GM18951 (cell line): ENCODE results near the gene WDR44.
"Not testable (repeated sequence)": the region's sequence is repeated elsewhere in the genome, so short reads cannot be mapped to it uniquely, and the experiment has no call there.

Experiments
- POLR2A ChIP-seq: IDR thresholded peaks from 4 replicates; pipeline ENCODE4 v1.6.1; 2011; ENCODE audit warnings: mild to moderate bottlenecking; ENCODE audit not compliant: insufficient read length, insufficient read depth; ENCODE audit errors: extremely low read depth
- in situ Hi-C: fragments of 300-500 bp; cut with MboI; formaldehyde crosslinking; loops from one replicate; pipeline ENCODE4 v1.12.0; 2022; ENCODE audit warnings: low sequenced_read_pairs, mixed read lengths, inconsistent platforms; ENCODE audit not compliant: unreplicated experiment

The WDR44 gene

GRCh38 chrX:118468122-118468521 is 122.2 kb downstream of the WDR44 start:
- no peak for TF ChIP-seq POLR2A
- in situ Hi-C loops = no loop called here

DNA sequence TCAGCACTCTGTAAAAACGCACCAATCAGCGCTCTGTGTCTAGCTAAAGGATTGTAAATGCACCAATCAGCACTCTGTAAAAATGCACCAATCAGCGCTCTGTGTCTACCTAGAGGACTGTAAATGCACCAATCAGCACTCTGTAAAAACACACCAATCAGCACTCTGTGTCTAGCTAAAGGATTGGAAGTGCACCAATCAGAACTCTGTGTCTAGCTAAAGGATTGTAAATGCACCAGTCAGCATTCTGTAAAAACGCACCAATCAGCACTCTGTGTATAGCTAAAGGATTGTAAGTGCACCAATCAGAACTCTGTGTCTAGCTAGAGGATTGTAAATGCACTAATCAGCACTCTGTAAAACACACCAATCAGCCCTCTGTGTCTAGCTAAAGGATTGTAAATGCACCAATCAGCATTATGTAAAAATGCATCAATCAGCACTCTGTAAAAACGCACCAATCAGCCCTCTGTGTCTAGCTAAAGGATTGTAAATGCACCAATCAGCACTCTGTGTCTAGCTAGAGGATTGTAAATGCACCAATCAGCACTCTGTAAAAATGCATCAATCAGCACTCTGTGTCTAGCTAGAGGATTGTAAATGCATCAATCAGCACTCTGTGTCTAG is 124.9 kb downstream of the WDR44 start:
- in situ Hi-C loops = not testable (repeated sequence)

DNA sequence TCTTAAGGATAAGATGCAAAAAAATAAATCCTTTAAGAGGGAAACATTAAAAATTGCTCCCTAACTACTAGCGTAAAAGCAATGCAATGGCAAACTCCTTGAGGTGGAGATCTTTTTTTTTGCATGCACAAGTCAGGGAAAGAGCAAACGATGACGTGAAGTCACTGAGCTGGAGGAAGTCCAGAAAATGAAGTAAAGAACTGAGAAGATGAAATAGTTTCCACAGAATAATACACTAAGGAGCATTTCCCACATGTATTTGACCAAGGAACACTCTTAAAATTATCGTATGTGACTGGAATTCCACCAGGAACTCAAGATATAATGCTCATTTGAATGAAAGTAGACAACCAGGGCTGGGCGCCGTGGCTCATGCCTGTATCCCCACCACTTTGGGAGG is 128.7 kb downstream of the WDR44 start:
- TF ChIP-seq POLR2A = no peak

DNA sequence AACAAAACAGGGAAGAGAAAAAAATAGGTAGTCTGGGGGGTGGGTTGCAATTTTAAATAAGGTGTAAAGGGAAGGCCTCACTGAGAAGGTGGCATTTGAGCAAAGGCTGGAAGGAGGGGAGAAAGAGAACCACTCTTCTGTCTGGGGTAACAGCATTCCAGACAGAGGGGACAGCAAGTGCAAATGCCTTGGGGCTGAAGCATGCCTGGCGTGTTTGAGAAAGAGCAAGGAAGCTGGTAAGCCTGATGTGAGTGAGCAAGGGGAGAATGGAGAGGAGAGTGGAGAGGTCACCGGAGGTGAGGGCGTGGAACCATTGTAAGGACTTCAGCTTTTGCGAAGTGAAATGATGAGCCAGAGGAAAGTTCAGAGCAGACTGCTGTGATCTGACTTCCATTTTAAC is 130.0 kb downstream of the WDR44 start:
- in situ Hi-C loops = no loop called here
- TF ChIP-seq POLR2A = no peak

More for the DNA sequence above, 128.7 kb downstream of the WDR44 start:
- in situ Hi-C loops = no loop called here

GRCh38 chrX:118480172-118480571 is 134.3 kb downstream of the WDR44 start:
- no peak for TF ChIP-seq POLR2A
- in situ Hi-C loops = no loop called here

DNA sequence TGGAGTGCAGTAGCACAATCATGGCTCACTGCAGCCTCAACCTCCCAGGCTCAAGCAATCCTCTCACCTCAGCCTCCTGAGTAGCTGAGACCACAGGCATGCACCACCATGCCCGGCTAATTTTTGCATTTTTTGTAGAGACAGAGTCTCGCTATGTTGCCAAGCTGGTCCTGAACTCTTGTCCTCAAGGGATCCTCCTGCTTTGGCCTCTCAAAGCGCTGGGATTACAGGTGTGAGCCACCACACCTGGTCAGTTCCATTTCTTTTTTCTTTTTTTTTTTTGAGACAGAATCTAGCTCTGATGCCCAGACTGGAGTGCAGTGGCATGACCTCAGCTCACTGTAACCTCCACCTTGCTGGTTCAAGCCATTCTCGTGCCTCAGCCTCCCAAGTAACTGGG is 136.5 kb downstream of the WDR44 start:
- in situ Hi-C loops = not testable (repeated sequence)

DNA sequence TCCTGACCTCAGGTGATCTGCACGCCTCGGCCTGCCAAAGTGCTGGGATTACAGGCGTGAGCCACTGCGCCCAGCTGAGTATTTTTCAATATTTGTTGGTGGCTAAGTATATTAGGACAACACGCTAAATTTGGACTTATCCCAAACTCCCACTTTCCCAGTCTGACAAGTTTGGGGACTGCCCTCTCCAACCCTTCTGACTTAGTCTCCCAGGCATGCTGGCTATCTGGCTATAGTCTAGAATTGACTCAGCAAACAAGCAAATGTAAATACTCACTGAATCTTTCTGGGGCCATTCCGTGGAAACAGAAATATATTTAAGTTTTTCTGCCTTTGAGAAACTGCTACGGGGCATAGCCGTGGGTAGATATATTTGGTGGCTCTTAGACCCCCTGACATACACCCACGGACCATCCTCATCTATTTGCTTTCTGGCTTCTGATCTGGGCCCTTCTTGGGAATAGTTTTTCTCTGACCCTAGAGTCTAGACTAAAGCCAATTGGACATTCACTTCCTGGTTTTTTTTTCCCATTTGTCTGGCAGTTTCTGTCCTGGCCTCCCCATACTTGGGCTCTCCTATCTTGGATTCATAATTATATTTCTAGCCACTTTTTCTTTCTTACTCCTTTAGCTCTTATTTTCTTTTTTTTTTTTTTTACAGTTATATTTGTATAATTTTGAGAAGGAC is 138.5 kb downstream of the WDR44 start:
- in situ Hi-C loops = no loop called here
- TF ChIP-seq POLR2A = no peak

- in situ Hi-C loops = not testable (repeated sequence)
These were observed 140.8 kb downstream of the WDR44 start for GRCh38 chrX:118486693-118487092.

GRCh38 chrX:118493016-118493415 is 147.1 kb downstream of the WDR44 start:
- in situ Hi-C loops = no loop called here
- TF ChIP-seq POLR2A = no peak

DNA sequence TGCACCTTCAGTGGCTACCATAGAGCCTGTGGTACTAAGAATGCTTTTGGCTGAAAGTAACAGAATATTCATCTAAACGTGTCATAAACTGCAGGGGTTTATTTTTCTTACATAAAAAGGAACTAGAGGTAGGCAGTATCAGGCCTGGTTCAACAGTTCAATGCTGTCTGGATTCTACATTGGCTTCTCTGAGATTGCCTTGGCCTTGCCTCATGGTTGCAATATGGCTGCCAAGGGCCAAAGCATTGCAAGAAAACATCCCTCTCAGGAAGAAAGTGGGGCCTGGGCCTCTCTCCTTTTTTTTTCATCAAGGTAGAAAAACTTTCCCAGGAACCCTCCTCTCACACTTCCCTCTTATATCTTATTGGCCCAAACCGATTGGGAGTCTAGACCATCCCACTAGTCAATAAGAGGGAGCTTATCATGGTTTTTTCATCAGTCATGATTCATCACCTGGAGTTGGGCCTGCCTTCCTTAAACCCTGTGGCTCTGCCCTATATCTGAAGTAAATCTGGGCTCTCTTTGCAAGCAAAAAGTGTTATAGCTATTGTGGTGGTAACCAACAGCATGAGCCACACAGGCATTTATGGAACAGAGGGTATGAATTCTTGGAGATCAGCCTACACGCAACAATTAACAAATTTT is 147.9 kb downstream of the WDR44 start:
- TF ChIP-seq POLR2A = no peak
- in situ Hi-C loops = no loop called here

GRCh38 chrX:118495061-118495921 is 149.4 kb downstream of the WDR44 start, which contains the start of gene DOCK11:
Gene DOCK11, plus strand, starts transcription at chrX:118495815. Its CDS starts 157 bp downstream, at chrX:118495972.
- in situ Hi-C loops = no loop called here
- TF ChIP-seq POLR2A = peak; percentile 52

- TF ChIP-seq POLR2A = peak; percentile 63
- in situ Hi-C loops = no loop called here
These were observed 150.3 kb downstream of the WDR44 start for GRCh38 chrX:118495958-118496762.

DNA sequence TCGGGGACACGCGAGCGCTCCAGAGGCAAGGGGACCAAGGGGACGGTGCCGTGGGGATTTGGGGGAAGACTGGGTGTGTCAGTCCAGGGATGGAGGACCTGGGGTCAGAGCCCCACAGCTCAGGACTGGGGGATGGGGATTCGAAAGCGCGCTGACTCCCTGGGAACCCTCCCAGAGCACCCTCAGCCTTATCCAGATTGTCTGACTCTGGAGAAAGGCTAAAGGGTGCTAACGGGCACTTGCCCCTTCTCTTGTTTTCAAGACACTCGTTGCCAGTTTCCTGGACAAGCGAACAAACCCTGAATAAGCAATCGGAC is 150.8 kb downstream of the WDR44 start:
- in situ Hi-C loops = no loop called here
- TF ChIP-seq POLR2A = no peak
